DOHH2 (cell line): Measurements from ENCODE around the gene OTOF.

Experiments used
- H3F3A ChIP-seq: fragments of 200-600 bp; sonication (generic), shearing (Covaris generic); 2 replicates; pipeline ENCODE4 v1.6.0; 2016; ENCODE audit warnings: antibody characterized with exemption, mild to moderate bottlenecking; ENCODE audit not compliant: control insufficient read depth, insufficient read depth
- H3K27ac ChIP-seq: fragments of 200-600 bp; sonication (generic); 2 replicates; pipeline ENCODE4 v1.5.1; 2014; ENCODE audit warnings: low read depth, mild to moderate bottlenecking, low read length, moderate library complexity
- H3K27me3 ChIP-seq: fragments of 200-600 bp; sonication (generic); 2 replicates; pipeline ENCODE4 v1.6.1; 2014; ENCODE audit warnings: mild to moderate bottlenecking, low read length, mixed read lengths; ENCODE audit not compliant: control insufficient read depth
- H3K36me3 ChIP-seq: fragments of 200-600 bp; sonication (generic); 2 replicates; pipeline ENCODE4 v1.6.1; 2014; ENCODE audit warnings: mild to moderate bottlenecking, low read length, moderate library complexity, mixed read lengths; ENCODE audit not compliant: control insufficient read depth
- H3K4me1 ChIP-seq: fragments of 200-600 bp; sonication (generic); 2 replicates; pipeline ENCODE4 v1.6.1; 2014; ENCODE audit warnings: mild to moderate bottlenecking, low read length, mixed read lengths; ENCODE audit not compliant: control insufficient read depth
- H3K4me2 ChIP-seq: fragments of 200-600 bp; sonication (generic); 2 replicates; pipeline ENCODE4 v1.6.0; 2014; ENCODE audit warnings: mild to moderate bottlenecking, low read length, moderate library complexity
- H3K4me3 ChIP-seq: fragments of 200-600 bp; sonication (generic); 2 replicates; pipeline ENCODE4 v1.5.1; 2014; ENCODE audit warnings: mild to moderate bottlenecking, low read length, mixed read lengths
- H3K79me2 ChIP-seq: fragments of 200-600 bp; sonication (generic); 2 replicates; pipeline ENCODE4 v1.6.1; 2014; ENCODE audit warnings: mild to moderate bottlenecking, low read length, mixed read lengths; ENCODE audit not compliant: control insufficient read depth
- H3K9me2 ChIP-seq: fragments of 200-600 bp; sonication (generic); replicated peaks from 2 replicates; pipeline ENCODE4 v1.6.1; 2014; ENCODE audit warnings: mild to moderate bottlenecking, low read length, mixed read lengths; ENCODE audit not compliant: control insufficient read depth
- H3K9me3 ChIP-seq: fragments of 200-600 bp; sonication (generic); 2 replicates; pipeline ENCODE4 v1.6.1; 2014; ENCODE audit warnings: antibody characterized with exemption, low read length, mixed read lengths; ENCODE audit not compliant: control insufficient read depth, insufficient read depth
- H4K20me1 ChIP-seq: fragments of 200-600 bp; sonication (generic); 2 replicates; pipeline ENCODE4 v1.6.0; 2014; ENCODE audit warnings: low read depth, mild to moderate bottlenecking, antibody characterized with exemption, low read length, moderate library complexity; ENCODE audit not compliant: control insufficient read depth, insufficient read depth
- EZH2phosphoT487 ChIP-seq: fragments of 200-600 bp; sonication (generic); IDR thresholded peaks from 2 replicates; pipeline ENCODE4 v1.6.1; 2017; ENCODE audit warnings: borderline replicate concordance, mild to moderate bottlenecking, antibody characterized with exemption, low read length, moderate library complexity, mixed read lengths
- TF ChIP-seq, protein P1 (sequence below): fragments of 200-600 bp; sonication (generic); IDR thresholded peaks from one replicate; pipeline ENCODE4 v1.5.1; 2014; ENCODE audit warnings: antibody characterized with exemption, mild to moderate bottlenecking, low read depth, low read length; ENCODE audit not compliant: poor library complexity, severe bottlenecking

The OTOF gene

DNA sequence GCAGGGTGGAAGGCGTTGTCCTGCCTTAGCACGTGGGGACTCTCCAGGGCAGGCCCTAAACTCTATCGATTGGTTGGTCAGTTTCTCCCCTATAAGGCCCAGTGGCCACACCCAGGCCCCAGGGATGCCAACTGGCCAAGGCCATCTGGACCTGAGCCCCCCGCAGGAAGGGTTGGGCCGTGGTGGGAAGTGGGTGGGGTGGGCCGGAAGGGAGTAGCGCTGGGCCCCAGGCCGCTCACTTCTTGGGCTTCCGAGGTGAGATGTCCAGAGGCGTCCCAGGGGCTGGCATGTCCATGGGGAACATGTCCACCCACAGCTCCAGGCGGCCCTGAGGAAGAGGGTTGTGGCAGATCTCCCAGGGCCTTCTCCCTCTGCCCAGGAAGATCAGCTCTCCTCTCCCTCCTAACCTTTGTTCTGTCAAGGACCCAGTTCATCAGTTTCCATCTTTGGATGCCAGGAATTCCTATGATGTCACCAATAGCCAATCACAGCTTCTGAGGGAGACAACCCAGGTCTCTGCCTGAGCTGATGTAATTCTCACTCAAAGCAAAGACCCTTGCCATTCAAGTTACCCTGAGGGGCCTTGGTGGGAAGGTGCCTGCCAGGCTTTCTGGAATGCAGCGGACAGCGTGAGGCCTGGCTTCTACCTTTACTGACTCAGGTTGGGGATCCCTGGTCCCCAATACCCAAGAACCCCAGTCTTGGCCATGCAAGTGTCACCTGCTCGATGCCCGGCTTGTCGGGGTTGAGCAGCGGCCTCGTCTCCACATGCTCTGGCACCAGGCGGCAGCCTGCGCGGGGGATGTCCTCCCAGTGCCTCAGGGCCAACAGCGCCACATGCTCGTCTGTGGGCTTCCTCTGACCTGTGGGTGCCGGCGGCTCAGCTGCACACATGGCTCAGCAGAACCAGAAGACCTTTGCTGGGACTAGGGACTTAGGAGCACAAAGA is 14.4 kb downstream of the OTOF start:
- Histone ChIP-seq H4K20me1 (no peaks in the 10 kb centered on the region), H3K27ac (no peak overlapping the region), H3K4me2 (no peak overlapping the region), H3K27me3 (no peaks in the 10 kb centered on the region), H3K4me1 (no peaks in the 10 kb centered on the region), H3K4me3 (no peak overlapping the region), H3K79me2 (no peaks in the 10 kb centered on the region), H3F3A (no peaks in the 10 kb centered on the region), H3K36me3 (no peaks in the 10 kb centered on the region), H3K9me2 (no peaks in the 10 kb centered on the region), H3K9me3 (no peaks in the 10 kb centered on the region)
- TF ChIP-seq EZH2phosphoT487, result no peak
- TF ChIP-seq, protein P1, sequence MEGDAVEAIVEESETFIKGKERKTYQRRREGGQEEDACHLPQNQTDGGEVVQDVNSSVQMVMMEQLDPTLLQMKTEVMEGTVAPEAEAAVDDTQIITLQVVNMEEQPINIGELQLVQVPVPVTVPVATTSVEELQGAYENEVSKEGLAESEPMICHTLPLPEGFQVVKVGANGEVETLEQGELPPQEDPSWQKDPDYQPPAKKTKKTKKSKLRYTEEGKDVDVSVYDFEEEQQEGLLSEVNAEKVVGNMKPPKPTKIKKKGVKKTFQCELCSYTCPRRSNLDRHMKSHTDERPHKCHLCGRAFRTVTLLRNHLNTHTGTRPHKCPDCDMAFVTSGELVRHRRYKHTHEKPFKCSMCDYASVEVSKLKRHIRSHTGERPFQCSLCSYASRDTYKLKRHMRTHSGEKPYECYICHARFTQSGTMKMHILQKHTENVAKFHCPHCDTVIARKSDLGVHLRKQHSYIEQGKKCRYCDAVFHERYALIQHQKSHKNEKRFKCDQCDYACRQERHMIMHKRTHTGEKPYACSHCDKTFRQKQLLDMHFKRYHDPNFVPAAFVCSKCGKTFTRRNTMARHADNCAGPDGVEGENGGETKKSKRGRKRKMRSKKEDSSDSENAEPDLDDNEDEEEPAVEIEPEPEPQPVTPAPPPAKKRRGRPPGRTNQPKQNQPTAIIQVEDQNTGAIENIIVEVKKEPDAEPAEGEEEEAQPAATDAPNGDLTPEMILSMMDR, result no peak

- no peak overlapping the region for H3K4me3 ChIP-seq
- H3K9me2 ChIP-seq, result no peaks in the 10 kb centered on the region
- no peaks in the 10 kb centered on the region for H3F3A ChIP-seq
- no peaks in the 10 kb centered on the region for H3K79me2 ChIP-seq
- TF ChIP-seq, protein P1, result peak; percentile 47
- no peak for TF ChIP-seq EZH2phosphoT487
- no peaks in the 10 kb centered on the region for H4K20me1 ChIP-seq
- H3K36me3 ChIP-seq, result no peaks in the 10 kb centered on the region
- H3K4me1 ChIP-seq, result no peaks in the 10 kb centered on the region
- H3K9me3 ChIP-seq, result no peaks in the 10 kb centered on the region
- no peak overlapping the region for H3K4me2 ChIP-seq
- H3K27me3 ChIP-seq, result no peaks in the 10 kb centered on the region
- H3K27ac ChIP-seq, result no peak overlapping the region
These were observed 15.2 kb downstream of the OTOF start for GRCh38 chr2:26462511-26463243.

- Histone ChIP-seq H3K4me2 (no peak overlapping the region), H3K27me3 (no peaks in the 10 kb centered on the region), H3K79me2 (no peaks in the 10 kb centered on the region), H3K9me3 (no peaks in the 10 kb centered on the region), H3K36me3 (no peaks in the 10 kb centered on the region), H3K4me1 (no peaks in the 10 kb centered on the region), H3K27ac (no peak overlapping the region), H3F3A (no peaks in the 10 kb centered on the region), H4K20me1 (no peaks in the 10 kb centered on the region), H3K9me2 (no peaks in the 10 kb centered on the region), H3K4me3 (no peak overlapping the region)
- TF ChIP-seq, protein P1, result no peak
- TF ChIP-seq EZH2phosphoT487, result no peak
These were observed 15.8 kb downstream of the OTOF start for GRCh38 chr2:26462100-26462499.
